C1 segment of cervical spinal cord (tissue), 14 donors: ENCODE results near the gene C11orf52.
"Not testable (repeated sequence)": the region's sequence is repeated elsewhere in the genome, so short reads cannot be mapped to it uniquely, and the experiment has no call there.

Experiments used
- DNase-seq, 14 donors: peaks; one replicate each; lab custom pipeline; 2025; lab: John Stamatoyannopoulos, UW

The C11orf52 gene

GRCh38 chr11:111912535-111912934 is 6.2 kb upstream of the C11orf52 start, which contains the start of gene HSPB2:
TSS of gene HSPB2 (plus strand) at chr11:111912734. CDS start at chr11:111912830, 96 bp downstream.
- peak in 4 of 14 donors; percentile 47 to 68 (median 60) for DNase-seq

GRCh38 chr11:111913031-111913861 is 5.5 kb upstream of the C11orf52 start:
- DNase-seq, result peak in 10 of 14 donors; percentile 45 to 77 (median 64)

GRCh38 chr11:111913997-111914396 is 4.7 kb upstream of the C11orf52 start:
- DNase-seq, result peak in 12 of 14 donors; percentile 45 to 84 (median 74)

- DNase-seq, result no peak
Measured at GRCh38 chr11:111916768-111917167, 1.9 kb upstream of the C11orf52 start.

GRCh38 chr11:111917312-111917711 is 1.4 kb upstream of the C11orf52 start:
- DNase-seq, result no peak

GRCh38 chr11:111917788-111918187 is 925 bp upstream of the C11orf52 start:
- no peak for DNase-seq

GRCh38 chr11:111920908-111921307 is 2.2 kb downstream of the C11orf52 start:
- DNase-seq, result no peak

GRCh38 chr11:111921541-111922230 is 3.0 kb downstream of the C11orf52 start:
- DNase-seq, result no peak

GRCh38 chr11:111922803-111923202 is 4.1 kb downstream of the C11orf52 start:
- DNase-seq, result no peak

GRCh38 chr11:111923351-111923788 is 4.7 kb downstream of the C11orf52 start:
- no peak for DNase-seq

- no peak for DNase-seq
Measured at GRCh38 chr11:111923951-111924350, 5.2 kb downstream of the C11orf52 start.

- no peak for DNase-seq
Measured at GRCh38 chr11:111925953-111926352, 7.2 kb downstream of the C11orf52 start.

- DNase-seq, result peak; percentile 83 to 100 (median 98)
Measured at GRCh38 chr11:111926505-111927391, 8.0 kb downstream of the C11orf52 start.

GRCh38 chr11:111930472-111930871 is 11.8 kb downstream of the C11orf52 start:
- no peak for DNase-seq

- DNase-seq, result no peak
Measured at GRCh38 chr11:111932611-111932950, 13.9 kb downstream of the C11orf52 start.

- not testable (repeated sequence) for DNase-seq
Measured at GRCh38 chr11:111933176-111933575, 14.5 kb downstream of the C11orf52 start.

GRCh38 chr11:111933872-111934271 is 15.2 kb downstream of the C11orf52 start:
- DNase-seq, result no peak

GRCh38 chr11:111934306-111934705 is 15.6 kb downstream of the C11orf52 start:
- peak in 1 of 14 donors; percentile 56 for DNase-seq

GRCh38 chr11:111935317-111936039 is 16.8 kb downstream of the C11orf52 start:
- DNase-seq, result peak in 1 of 14 donors; percentile 40

- peak in 2 of 14 donors; percentile 27 to 37 for DNase-seq
Measured at GRCh38 chr11:111936040-111936540, 17.4 kb downstream of the C11orf52 start.

- peak in 3 of 14 donors; percentile 62 to 80 (median 70) for DNase-seq
Measured at GRCh38 chr11:111937461-111937769, 18.7 kb downstream of the C11orf52 start.
